ENCODE measurements around the gene MYOM1. TPM values are rescaled to one million over a fixed set of nuclear protein-coding genes. Genes with fewer than 3 reads are reported as not detected.

MYOM1 gene
- total RNA-seq, 4 donors from 2014 or later = 0.23 to 2.5 (median 0.52) TPM

DNA sequence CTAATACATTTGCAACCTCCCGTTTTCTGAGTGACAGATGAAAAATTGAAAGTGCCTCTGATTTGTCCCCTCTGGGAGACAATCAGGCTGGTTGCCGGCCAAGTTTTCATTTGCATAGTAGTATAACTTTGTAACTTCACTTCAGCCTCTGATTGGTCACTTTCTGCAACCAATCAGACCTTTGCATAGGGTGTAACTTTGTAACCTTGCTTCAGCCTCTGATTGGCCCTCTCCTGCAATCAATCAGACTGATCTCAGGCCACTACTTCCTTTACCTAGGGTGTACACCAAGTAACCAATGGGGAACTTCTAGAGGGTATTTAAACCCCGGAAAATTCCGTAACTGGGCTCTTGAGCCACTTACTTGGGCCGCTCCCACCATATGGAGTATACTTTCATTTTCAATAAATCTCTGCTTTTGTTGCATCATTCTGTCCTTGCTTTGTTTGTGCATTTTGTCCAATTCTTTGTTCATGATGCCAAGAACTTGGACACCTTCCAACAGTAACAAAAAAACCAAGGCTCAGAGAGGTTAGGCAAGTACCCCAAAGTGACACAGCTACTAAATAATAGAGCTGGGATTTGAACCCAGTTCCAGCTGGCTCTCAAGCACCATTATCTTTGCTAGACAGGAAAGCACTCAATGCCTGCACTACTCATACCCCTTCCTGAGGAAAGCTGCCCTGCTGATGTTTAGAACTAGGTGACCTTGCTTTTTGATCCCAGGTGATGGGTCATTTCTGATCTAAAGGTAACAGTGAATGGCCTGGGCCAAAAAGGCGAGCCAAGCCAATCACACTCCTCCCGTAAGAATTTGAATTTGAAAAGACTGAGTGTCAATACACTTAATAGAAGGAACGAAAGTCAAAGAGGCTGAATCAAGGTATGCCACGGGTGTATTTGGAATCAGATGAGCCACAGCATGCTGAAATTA, 10.9 kb upstream of the MYOM1 start:
- intact Hi-C loops (cut with DNase I) = loop anchor here (5.0 kb wide), 1 partner anchor 298 kb away; no protein-coding TSS in a partner anchor
- H3K27ac ChIP-seq = no peak overlapping the region
- H3K4me3 ChIP-seq = no peak overlapping the region

DNA sequence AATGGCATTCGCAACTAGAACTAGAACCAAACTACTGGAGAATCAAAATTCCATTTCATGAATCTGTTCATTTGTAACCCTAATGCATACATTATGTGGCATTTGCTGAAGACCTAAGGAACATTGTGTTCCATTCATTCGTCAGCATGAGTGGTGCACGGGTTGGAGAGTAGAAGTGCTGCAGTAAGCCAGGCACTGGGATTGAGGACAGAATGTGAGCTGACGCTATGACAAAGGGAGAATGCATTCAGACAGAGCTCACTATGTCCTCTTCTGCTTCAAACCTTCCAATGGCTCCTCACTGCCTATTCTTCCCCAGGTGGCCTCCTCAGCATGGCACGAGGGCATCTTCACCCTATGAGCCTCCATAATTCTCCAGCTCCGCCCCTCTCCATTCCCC, 6.3 kb upstream of the MYOM1 start:
- Histone ChIP-seq H3K4me1 (peaks cover 0 to 5% (median 0%) of the 10 kb centered on the region in 3 donors), H3K4me3 (no peak overlapping the region), H3K36me3 (no peaks in the 10 kb centered on the region), H3K27me3 (no peaks in the 10 kb centered on the region), H3K9me3 (no peaks in the 10 kb centered on the region), H3K27ac (no peak overlapping the region)
- intact Hi-C loops (cut with DNase I) = no loop called here
- no peak for TF ChIP-seq POLR2A (IDR thresholded peaks at IDR 0.05)
- TF ChIP-seq, protein P1, sequence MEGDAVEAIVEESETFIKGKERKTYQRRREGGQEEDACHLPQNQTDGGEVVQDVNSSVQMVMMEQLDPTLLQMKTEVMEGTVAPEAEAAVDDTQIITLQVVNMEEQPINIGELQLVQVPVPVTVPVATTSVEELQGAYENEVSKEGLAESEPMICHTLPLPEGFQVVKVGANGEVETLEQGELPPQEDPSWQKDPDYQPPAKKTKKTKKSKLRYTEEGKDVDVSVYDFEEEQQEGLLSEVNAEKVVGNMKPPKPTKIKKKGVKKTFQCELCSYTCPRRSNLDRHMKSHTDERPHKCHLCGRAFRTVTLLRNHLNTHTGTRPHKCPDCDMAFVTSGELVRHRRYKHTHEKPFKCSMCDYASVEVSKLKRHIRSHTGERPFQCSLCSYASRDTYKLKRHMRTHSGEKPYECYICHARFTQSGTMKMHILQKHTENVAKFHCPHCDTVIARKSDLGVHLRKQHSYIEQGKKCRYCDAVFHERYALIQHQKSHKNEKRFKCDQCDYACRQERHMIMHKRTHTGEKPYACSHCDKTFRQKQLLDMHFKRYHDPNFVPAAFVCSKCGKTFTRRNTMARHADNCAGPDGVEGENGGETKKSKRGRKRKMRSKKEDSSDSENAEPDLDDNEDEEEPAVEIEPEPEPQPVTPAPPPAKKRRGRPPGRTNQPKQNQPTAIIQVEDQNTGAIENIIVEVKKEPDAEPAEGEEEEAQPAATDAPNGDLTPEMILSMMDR (IDR thresholded peaks at IDR 0.05) = no peak
- DNase-seq = no peak
- 94% methylated on average over 6 of the region's 6 CpGs for WGBS, 2 donors

More for the DNA sequence above, 10.9 kb upstream of the MYOM1 start:
- TF ChIP-seq, protein P1 (IDR thresholded peaks at IDR 0.05) = no peak
- TF ChIP-seq POLR2A (IDR thresholded peaks at IDR 0.05) = no peak
- WGBS, 2 donors = 76 to 83% methylated on average over 9 of the region's 9 CpGs
- no peaks in the 10 kb centered on the region for H3K9me3 ChIP-seq
- no peaks in the 10 kb centered on the region for H3K27me3 ChIP-seq
- DNase-seq = no peak
- peaks cover 0 to 9% (median 0%) of the 10 kb centered on the region in 3 donors for H3K4me1 ChIP-seq
- no peaks in the 10 kb centered on the region for H3K36me3 ChIP-seq

DNA sequence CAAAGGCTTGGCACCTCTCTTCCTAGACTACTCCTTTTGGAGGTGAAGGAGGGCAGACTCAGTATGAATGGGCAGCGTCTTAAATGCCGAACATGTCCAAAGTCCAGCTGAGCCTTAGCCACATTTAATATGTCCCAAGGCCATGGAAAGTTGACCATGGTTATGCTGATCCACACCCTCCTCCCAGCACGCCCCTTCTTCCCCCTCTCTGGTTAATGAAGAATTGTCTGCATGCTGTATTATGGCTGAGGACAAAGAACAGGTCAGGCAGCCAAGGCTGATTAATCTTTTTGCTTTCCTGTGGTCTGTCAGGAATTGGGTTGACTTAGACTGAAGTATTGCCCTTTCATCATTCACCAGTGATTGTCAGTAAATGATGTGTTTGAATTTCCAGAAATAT, 5.8 kb upstream of the MYOM1 start:
- Histone ChIP-seq H3K27me3 (no peaks in the 10 kb centered on the region), H3K4me3 (no peak overlapping the region), H3K27ac (no peak overlapping the region), H3K4me1 (peaks cover 0 to 3% (median 0%) of the 10 kb centered on the region in 3 donors), H3K36me3 (no peaks in the 10 kb centered on the region), H3K9me3 (no peaks in the 10 kb centered on the region)
- intact Hi-C loops (cut with DNase I) = no loop called here
- DNase-seq = no peak
- 83 to 86% methylated on average over 3 of the region's 3 CpGs for WGBS, 2 donors
- TF ChIP-seq POLR2A (IDR thresholded peaks at IDR 0.05) = no peak
- TF ChIP-seq, protein P1 (IDR thresholded peaks at IDR 0.05) = no peak

DNA sequence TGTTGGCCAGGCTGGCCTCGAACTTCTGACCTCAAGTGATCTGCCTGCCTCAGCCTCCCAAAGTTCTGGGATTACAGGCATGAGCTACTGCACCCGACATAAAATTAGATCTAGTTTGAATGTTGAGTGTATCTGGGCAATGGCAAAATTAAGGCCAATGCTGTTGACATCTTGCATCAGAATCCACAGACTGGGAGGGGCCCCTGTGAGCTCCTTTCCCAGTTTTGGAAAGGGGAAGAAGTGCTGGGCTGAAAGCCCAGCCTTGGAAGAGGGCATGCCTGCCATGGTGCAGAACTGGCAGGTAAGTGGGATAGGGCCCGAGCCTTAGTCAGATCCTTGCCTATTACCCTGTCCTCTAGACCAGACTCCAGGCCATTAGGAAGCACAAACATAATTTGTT, 4.5 kb upstream of the MYOM1 start:
- no peak for DNase-seq
- TF ChIP-seq, protein P1 (IDR thresholded peaks at IDR 0.05) = no peak
- no peak for TF ChIP-seq POLR2A (IDR thresholded peaks at IDR 0.05)
- intact Hi-C loops (cut with DNase I) = no loop called here
- no peaks in the 10 kb centered on the region for H3K9me3 ChIP-seq
- no peaks in the 10 kb centered on the region for H3K4me1 ChIP-seq
- H3K27me3 ChIP-seq = no peaks in the 10 kb centered on the region
- 83 to 87% methylated on average over 2 to 3 of the region's 3 CpGs for WGBS, 2 donors
- no peak overlapping the region for H3K4me3 ChIP-seq
- no peak overlapping the region for H3K27ac ChIP-seq
- H3K36me3 ChIP-seq = no peaks in the 10 kb centered on the region

DNA sequence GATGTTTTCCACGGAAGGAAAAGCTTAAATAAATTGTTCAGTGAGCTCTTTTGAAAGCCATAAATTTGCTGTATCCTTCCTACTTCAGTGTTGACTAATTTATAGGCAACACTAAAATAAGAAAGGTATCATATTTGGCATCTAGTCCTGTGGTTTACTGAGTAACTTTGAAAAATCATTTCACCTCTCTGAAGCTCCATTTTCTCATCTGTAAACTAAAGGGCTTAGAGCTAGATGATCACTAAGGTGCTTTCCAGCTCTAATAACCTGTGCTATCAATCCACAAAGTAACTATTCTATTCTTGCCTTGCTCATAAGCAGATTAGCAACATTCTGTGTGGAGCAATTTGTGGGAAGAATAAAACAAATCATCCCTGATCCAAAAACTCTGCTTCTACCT, 3.6 kb upstream of the MYOM1 start:
- Histone ChIP-seq H3K4me3 (no peak overlapping the region), H3K9me3 (no peaks in the 10 kb centered on the region), H3K27ac (no peak overlapping the region), H3K4me1 (no peaks in the 10 kb centered on the region), H3K27me3 (no peaks in the 10 kb centered on the region), H3K36me3 (no peaks in the 10 kb centered on the region)
- intact Hi-C loops (cut with DNase I) = no loop called here
- WGBS, 2 donors = 65 to 71% methylated on average over 1 of the region's 1 CpG
- TF ChIP-seq POLR2A (IDR thresholded peaks at IDR 0.05) = no peak
- TF ChIP-seq, protein P1 (IDR thresholded peaks at IDR 0.05) = no peak
- DNase-seq = no peak
